ENCODE measurements around the gene POLE3.

The POLE3 gene

DNA sequence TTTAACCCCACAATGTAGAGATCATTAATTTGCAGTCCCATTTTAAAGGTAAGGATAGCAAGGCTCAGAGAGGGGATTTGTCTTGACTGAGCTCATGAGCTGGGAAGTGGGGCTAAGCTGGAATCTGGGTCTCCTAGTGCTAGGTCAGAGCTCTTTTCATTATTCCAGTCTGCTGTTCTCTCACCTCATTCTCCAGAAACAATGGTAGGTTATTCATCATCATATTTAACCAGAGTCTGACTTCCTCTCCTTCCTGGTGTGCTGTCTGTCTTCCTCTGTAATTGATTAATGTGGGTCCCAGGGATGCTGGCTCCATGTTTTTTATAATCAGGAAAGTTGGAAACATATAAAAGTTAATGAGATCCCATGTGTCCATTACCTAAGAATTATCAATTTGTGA is 20.7 kb upstream of the POLE3 start:
- Histone ChIP-seq H3K4me3 (ENCODE audit: severe bottlenecking) (no peak overlapping the region), H3K4me1 (ENCODE audit: insufficient read depth, poor library complexity, severe bottlenecking) (no peaks in the 10 kb centered on the region), H3K27ac (ENCODE audit: poor library complexity, severe bottlenecking) (no peak overlapping the region), H3K36me3 (ENCODE audit: low read depth) (no peaks in the 10 kb centered on the region), H3K27me3 (ENCODE audit: insufficient read depth, poor library complexity, severe bottlenecking) (no peaks in the 10 kb centered on the region), H3K9me3 (ENCODE audit: severe bottlenecking) (no peaks in the 10 kb centered on the region)
- ATAC-seq (ENCODE audit: low read depth) (no peak), DNase-seq (ENCODE audit: low spot score) (no peak)
- TF ChIP-seq, protein P1, sequence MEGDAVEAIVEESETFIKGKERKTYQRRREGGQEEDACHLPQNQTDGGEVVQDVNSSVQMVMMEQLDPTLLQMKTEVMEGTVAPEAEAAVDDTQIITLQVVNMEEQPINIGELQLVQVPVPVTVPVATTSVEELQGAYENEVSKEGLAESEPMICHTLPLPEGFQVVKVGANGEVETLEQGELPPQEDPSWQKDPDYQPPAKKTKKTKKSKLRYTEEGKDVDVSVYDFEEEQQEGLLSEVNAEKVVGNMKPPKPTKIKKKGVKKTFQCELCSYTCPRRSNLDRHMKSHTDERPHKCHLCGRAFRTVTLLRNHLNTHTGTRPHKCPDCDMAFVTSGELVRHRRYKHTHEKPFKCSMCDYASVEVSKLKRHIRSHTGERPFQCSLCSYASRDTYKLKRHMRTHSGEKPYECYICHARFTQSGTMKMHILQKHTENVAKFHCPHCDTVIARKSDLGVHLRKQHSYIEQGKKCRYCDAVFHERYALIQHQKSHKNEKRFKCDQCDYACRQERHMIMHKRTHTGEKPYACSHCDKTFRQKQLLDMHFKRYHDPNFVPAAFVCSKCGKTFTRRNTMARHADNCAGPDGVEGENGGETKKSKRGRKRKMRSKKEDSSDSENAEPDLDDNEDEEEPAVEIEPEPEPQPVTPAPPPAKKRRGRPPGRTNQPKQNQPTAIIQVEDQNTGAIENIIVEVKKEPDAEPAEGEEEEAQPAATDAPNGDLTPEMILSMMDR (IDR thresholded peaks at IDR 0.05; ENCODE audit: poor library complexity, severe bottlenecking) = no peak

DNA sequence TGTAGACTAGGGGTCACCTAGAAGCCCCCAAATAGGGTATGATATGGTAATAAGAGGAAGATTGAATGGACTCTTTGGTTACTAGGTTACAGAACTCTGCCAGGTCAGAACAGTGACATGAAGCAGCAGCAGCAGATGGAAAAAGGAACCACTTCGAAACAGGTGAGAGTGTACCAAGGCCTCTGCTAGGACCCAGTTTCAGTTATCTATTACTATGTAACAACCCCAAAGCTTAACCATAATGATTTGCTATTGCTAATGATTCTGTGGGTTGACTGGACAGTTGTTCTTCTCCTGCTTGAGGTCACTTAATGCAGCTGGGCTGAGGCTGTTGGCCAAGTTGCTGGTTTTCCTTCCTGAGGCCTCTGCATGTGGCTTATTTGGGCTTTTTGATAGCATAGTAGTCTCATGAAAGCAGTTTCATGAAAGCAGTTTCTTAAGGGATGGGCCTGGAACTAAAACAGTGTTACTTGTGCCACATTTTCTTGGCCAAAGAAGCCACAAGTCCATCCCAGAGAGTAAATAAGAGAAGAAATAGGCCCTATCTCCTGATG is 17.7 kb upstream of the POLE3 start:
- ATAC-seq (ENCODE audit: low read depth) (no peak), DNase-seq (ENCODE audit: low spot score) (no peak)
- H3K4me1 ChIP-seq (ENCODE audit: insufficient read depth, poor library complexity, severe bottlenecking) = no peaks in the 10 kb centered on the region
- TF ChIP-seq, protein P1 (IDR thresholded peaks at IDR 0.05; ENCODE audit: poor library complexity, severe bottlenecking) = no peak
- no peaks in the 10 kb centered on the region for H3K36me3 ChIP-seq (ENCODE audit: low read depth)
- H3K4me3 ChIP-seq (ENCODE audit: severe bottlenecking) = no peak overlapping the region
- H3K9me3 ChIP-seq (ENCODE audit: severe bottlenecking) = no peaks in the 10 kb centered on the region
- no peaks in the 10 kb centered on the region for H3K27me3 ChIP-seq (ENCODE audit: insufficient read depth, poor library complexity, severe bottlenecking)
- no peak overlapping the region for H3K27ac ChIP-seq (ENCODE audit: poor library complexity, severe bottlenecking)

DNA sequence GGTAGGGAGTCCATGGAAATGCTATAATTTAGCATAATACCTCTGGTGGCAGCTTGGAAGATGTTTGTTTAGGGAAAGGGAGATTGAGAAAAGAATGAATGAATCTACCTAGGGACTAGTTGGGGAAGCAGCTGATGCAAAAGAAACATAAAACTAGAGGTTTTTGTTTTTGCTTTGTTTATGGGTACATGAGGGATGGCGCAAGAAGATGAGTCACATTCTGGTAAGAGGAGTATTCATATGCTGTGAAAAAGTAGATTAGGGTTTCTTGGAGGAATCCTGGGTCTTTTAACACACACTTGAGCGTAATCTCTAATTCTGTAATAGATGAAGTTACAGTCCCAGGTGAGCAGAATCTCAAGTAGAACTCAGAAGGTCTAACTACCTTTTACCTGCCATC is 17.2 kb upstream of the POLE3 start:
- H3K27ac ChIP-seq (ENCODE audit: poor library complexity, severe bottlenecking) = no peak overlapping the region
- H3K4me3 ChIP-seq (ENCODE audit: severe bottlenecking) = no peak overlapping the region
- no peak for DNase-seq (ENCODE audit: low spot score)
- H3K27me3 ChIP-seq (ENCODE audit: insufficient read depth, poor library complexity, severe bottlenecking) = no peaks in the 10 kb centered on the region
- no peaks in the 10 kb centered on the region for H3K36me3 ChIP-seq (ENCODE audit: low read depth)
- no peaks in the 10 kb centered on the region for H3K4me1 ChIP-seq (ENCODE audit: insufficient read depth, poor library complexity, severe bottlenecking)
- TF ChIP-seq, protein P1 (IDR thresholded peaks at IDR 0.05; ENCODE audit: poor library complexity, severe bottlenecking) = no peak
- no peak for ATAC-seq (ENCODE audit: low read depth)
- no peaks in the 10 kb centered on the region for H3K9me3 ChIP-seq (ENCODE audit: severe bottlenecking)

DNA sequence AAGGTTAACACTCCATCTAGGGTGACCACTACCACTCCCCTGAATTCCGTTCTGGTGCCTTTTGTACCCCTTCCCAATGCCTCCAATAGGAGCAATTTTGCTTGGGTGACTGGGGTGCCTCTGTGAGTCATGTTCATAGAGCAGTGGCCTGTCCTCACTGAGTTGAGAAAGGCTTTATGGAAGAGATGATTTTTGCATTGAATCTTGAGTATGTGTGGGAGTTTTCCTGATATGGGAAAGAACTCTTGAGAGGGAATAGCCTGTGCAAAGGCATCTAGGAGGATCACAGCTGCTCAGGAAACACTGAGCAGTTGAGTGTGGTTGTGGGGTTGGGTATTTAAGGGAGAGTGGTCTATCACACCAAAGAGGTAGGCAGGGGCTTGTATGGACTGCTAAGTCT is 16.2 kb upstream of the POLE3 start:
- Histone ChIP-seq H3K27ac (ENCODE audit: poor library complexity, severe bottlenecking) (no peak overlapping the region), H3K27me3 (ENCODE audit: insufficient read depth, poor library complexity, severe bottlenecking) (no peaks in the 10 kb centered on the region), H3K4me1 (ENCODE audit: insufficient read depth, poor library complexity, severe bottlenecking) (no peaks in the 10 kb centered on the region), H3K4me3 (ENCODE audit: severe bottlenecking) (no peak overlapping the region), H3K9me3 (ENCODE audit: severe bottlenecking) (no peaks in the 10 kb centered on the region), H3K36me3 (ENCODE audit: low read depth) (no peaks in the 10 kb centered on the region)
- TF ChIP-seq, protein P1 (IDR thresholded peaks at IDR 0.05; ENCODE audit: poor library complexity, severe bottlenecking) = no peak
- ATAC-seq (ENCODE audit: low read depth) = no peak
- no peak for DNase-seq (ENCODE audit: low spot score)

DNA sequence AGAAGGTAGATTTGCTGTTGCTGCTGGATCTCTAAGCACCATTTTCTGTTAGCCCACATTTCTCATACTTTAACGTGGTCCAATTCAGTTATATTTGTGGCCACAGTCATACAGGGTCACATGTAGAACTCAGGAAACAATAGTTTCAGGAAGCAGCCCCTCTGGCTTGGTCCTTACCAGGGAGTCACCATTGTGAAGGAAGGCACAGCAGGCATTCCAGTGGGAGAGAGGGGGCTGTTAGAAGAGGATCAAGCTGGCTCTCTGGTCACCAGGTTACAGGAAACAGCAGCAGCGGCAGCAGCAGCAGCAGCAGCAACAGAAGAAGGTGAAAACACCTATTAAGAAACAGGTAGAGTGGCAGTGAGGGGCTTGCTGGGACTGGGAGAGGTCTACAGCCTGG is 14.6 kb upstream of the POLE3 start:
- DNase-seq (ENCODE audit: low spot score) (no peak), ATAC-seq (ENCODE audit: low read depth) (no peak)
- Histone ChIP-seq H3K27me3 (ENCODE audit: insufficient read depth, poor library complexity, severe bottlenecking) (no peaks in the 10 kb centered on the region), H3K4me1 (ENCODE audit: insufficient read depth, poor library complexity, severe bottlenecking) (no peaks in the 10 kb centered on the region), H3K9me3 (ENCODE audit: severe bottlenecking) (no peaks in the 10 kb centered on the region), H3K36me3 (ENCODE audit: low read depth) (no peaks in the 10 kb centered on the region), H3K4me3 (ENCODE audit: severe bottlenecking) (no peak overlapping the region), H3K27ac (ENCODE audit: poor library complexity, severe bottlenecking) (no peak overlapping the region)
- TF ChIP-seq, protein P1 (IDR thresholded peaks at IDR 0.05; ENCODE audit: poor library complexity, severe bottlenecking) = no peak

Data from RWPE2 (cell line).